ENCODE results near the gene SMOC2. TPM values are rescaled to one million over a fixed set of nuclear protein-coding genes. Genes with fewer than 3 reads are reported as not detected.

The SMOC2 gene
- total RNA-seq, 1 experiment from 2014 or later: 2.1 TPM

DNA sequence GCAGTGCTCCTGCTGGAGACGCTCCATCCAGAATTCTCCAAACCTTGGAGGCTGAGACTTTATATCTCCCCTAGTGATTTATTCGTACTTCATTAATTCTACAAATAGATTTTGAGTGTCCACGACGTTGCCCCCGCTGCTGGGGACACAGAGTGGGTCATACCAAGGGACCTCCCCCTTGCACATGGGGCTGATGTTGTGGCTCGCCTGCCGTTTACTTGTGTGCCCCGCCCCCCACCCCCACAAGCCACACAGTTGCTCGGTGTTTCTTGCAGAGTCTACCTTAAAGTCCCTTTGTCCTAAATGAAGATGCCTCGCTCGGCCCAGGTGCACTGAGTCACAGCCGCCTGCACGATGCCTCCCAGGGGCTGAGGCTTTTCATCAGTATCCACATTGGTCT is 20.3 kb upstream of the SMOC2 start:
- no peak overlapping the region for H3K4ac ChIP-seq (ENCODE audit: low read depth, low read length)
- H3K27me3 Mint-ChIP-seq (ENCODE audit: low read depth): peaks cover 4% of the 10 kb centered on the region
- H3T11ph ChIP-seq (ENCODE audit: low read length): no peak overlapping the region
- H3K79me2 ChIP-seq (ENCODE audit: insufficient read depth, low read length): no peaks in the 10 kb centered on the region
- TF ChIP-seq, protein P1, sequence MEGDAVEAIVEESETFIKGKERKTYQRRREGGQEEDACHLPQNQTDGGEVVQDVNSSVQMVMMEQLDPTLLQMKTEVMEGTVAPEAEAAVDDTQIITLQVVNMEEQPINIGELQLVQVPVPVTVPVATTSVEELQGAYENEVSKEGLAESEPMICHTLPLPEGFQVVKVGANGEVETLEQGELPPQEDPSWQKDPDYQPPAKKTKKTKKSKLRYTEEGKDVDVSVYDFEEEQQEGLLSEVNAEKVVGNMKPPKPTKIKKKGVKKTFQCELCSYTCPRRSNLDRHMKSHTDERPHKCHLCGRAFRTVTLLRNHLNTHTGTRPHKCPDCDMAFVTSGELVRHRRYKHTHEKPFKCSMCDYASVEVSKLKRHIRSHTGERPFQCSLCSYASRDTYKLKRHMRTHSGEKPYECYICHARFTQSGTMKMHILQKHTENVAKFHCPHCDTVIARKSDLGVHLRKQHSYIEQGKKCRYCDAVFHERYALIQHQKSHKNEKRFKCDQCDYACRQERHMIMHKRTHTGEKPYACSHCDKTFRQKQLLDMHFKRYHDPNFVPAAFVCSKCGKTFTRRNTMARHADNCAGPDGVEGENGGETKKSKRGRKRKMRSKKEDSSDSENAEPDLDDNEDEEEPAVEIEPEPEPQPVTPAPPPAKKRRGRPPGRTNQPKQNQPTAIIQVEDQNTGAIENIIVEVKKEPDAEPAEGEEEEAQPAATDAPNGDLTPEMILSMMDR (conservative IDR thresholded peaks at IDR 0.05): no peak
- H2BK15ac ChIP-seq (ENCODE audit: low read depth, low read length): no peak overlapping the region
- no peak overlapping the region for H3K56ac ChIP-seq (ENCODE audit: insufficient read length, low read depth, low read length)
- no peak overlapping the region for H4K5ac ChIP-seq (ENCODE audit: insufficient read length, low read depth, low read length)
- no peaks in the 10 kb centered on the region for H3K9me3 ChIP-seq (ENCODE audit: control insufficient read depth, low read depth, low read length)
- no peak overlapping the region for H3K27ac ChIP-seq (ENCODE audit: insufficient read length, low read depth, low read length)
- H4K20me1 ChIP-seq (ENCODE audit: control insufficient read depth, insufficient read depth, insufficient read length): no peaks in the 10 kb centered on the region
- H3K4me1 ChIP-seq (ENCODE audit: insufficient read depth, low read length): no peaks in the 10 kb centered on the region
- no peak overlapping the region for H2AK5ac ChIP-seq (ENCODE audit: insufficient read length, low read length)
- no peak overlapping the region for H3K23ac ChIP-seq (ENCODE audit: insufficient read length, low read depth, low read length)
- H4K8ac ChIP-seq (replicated peaks; ENCODE audit: insufficient read length, low read depth, low read length): no peak overlapping the region
- no peak overlapping the region for H2BK120ac ChIP-seq (ENCODE audit: low read depth, low read length, poor library complexity, severe bottlenecking)
- H4K91ac ChIP-seq (ENCODE audit: insufficient read length, low read depth, low read length): no peak overlapping the region
- no peak overlapping the region for H2BK12ac ChIP-seq (ENCODE audit: insufficient read length, low read depth, low read length)
- no peak overlapping the region for H2AFZ ChIP-seq (ENCODE audit: low read length)
- H3K27me3 ChIP-seq (ENCODE audit: insufficient read depth, low read length): no peaks in the 10 kb centered on the region
- no peak overlapping the region for H2BK20ac ChIP-seq (ENCODE audit: low read depth, low read length, poor library complexity, severe bottlenecking)
- H3K79me1 ChIP-seq (ENCODE audit: insufficient read depth, low read depth, low read length, poor library complexity, severe bottlenecking): no peaks in the 10 kb centered on the region
- no peak for DNase-seq
- H2BK5ac ChIP-seq (ENCODE audit: insufficient read length, low read length): no peak overlapping the region
- no peak overlapping the region for H3K4me2 ChIP-seq (ENCODE audit: insufficient read depth, insufficient read length, low read length)
- no peak overlapping the region for H3K9ac ChIP-seq (ENCODE audit: extremely low read depth, insufficient read length, low read length)
- WGBS (ENCODE audit: extremely low coverage, insufficient read length, low lambda C conversion rate): no CpG with 5 or more reads among the region's 13 CpGs
- no peak overlapping the region for H3K14ac ChIP-seq (ENCODE audit: insufficient read depth, low read length)
- no peak overlapping the region for H3K4me3 Mint-ChIP-seq
- H3K27ac Mint-ChIP-seq: no peak overlapping the region
- no peak overlapping the region for H3K18ac ChIP-seq (ENCODE audit: insufficient read length, low read depth, low read length)
- peaks cover 11 to 20% of the 10 kb centered on the region in 2 experiments for H3K4me1 Mint-ChIP-seq
- no peaks in the 10 kb centered on the region for H3K23me2 ChIP-seq (ENCODE audit: insufficient read length, low read depth, low read length, poor library complexity, severe bottlenecking)
- H3K9me3 Mint-ChIP-seq: no peaks in the 10 kb centered on the region
- H3K36me3 Mint-ChIP-seq (ENCODE audit: insufficient read depth in 1 of 3, low read depth in 3 of 3): no peaks in the 10 kb centered on the region
